HG03025 (cell line): ENCODE measurements around the gene TICAM2.
"Not testable (repeated sequence)": the region's sequence is repeated elsewhere in the genome, so short reads cannot be mapped to it uniquely, and the experiment has no call there.

ENCODE experiments used
- ATAC-seq: cut with Tn5 transposase; IDR thresholded peaks from one replicate; pipeline ENCODE4 v1.9.1; 2021; ENCODE audit warnings: mild to moderate bottlenecking, moderate library complexity; ENCODE audit not compliant: unreplicated experiment, low FRiP score

Gene TICAM2

GRCh38 chr5:115601701-115602590 lies at the start of gene TICAM2:
Gene TICAM2, minus strand, starts transcription at chr5:115602479. Its CDS starts 21,223 bp downstream, at chr5:115581256.
- peak; percentile 72 for ATAC-seq

GRCh38 chr5:115649541-115649940 lies 47.3 kb upstream of the TICAM2 start:
- ATAC-seq: no peak

GRCh38 chr5:115648056-115648455 lies 45.8 kb upstream of the TICAM2 start:
- ATAC-seq: no peak

- not testable (repeated sequence) for ATAC-seq
Measured at GRCh38 chr5:115645386-115645785, 43.1 kb upstream of the TICAM2 start.

GRCh38 chr5:115644046-115644445 lies 41.8 kb upstream of the TICAM2 start:
- ATAC-seq: no peak

- no peak for ATAC-seq
Measured at GRCh38 chr5:115641948-115642347, 39.7 kb upstream of the TICAM2 start.

- ATAC-seq: no peak
Measured at GRCh38 chr5:115640274-115640673, 38.0 kb upstream of the TICAM2 start.

- ATAC-seq: no peak
Measured at GRCh38 chr5:115639377-115639776, 37.1 kb upstream of the TICAM2 start.

GRCh38 chr5:115637507-115637906 lies 35.2 kb upstream of the TICAM2 start:
- no peak for ATAC-seq

- no peak for ATAC-seq
Measured at GRCh38 chr5:115636008-115636407, 33.7 kb upstream of the TICAM2 start.

GRCh38 chr5:115634343-115635132 lies 32.3 kb upstream of the TICAM2 start:
- peak; percentile 74 for ATAC-seq

GRCh38 chr5:115629903-115630302 lies 27.6 kb upstream of the TICAM2 start:
- no peak for ATAC-seq

GRCh38 chr5:115627295-115627865 lies 25.1 kb upstream of the TICAM2 start:
- no peak for ATAC-seq

- ATAC-seq: peak; percentile 27
Measured at GRCh38 chr5:115626445-115626823, 24.2 kb upstream of the TICAM2 start.

- ATAC-seq: peak; percentile 90
Measured at GRCh38 chr5:115625579-115626444, 23.5 kb upstream of the TICAM2 start, which contains the start of gene TMED7. Gene TMED7, minus strand, starts transcription at chr5:115626036. Its CDS starts 244 bp downstream, at chr5:115625792.

- ATAC-seq: no peak
Measured at GRCh38 chr5:115624994-115625393, 22.7 kb upstream of the TICAM2 start.

- no peak for ATAC-seq
Measured at GRCh38 chr5:115623658-115624057, 21.4 kb upstream of the TICAM2 start.

GRCh38 chr5:115621365-115621900 lies 19.2 kb upstream of the TICAM2 start:
- ATAC-seq: no peak

GRCh38 chr5:115616892-115617291 lies 14.6 kb upstream of the TICAM2 start:
- ATAC-seq: no peak

GRCh38 chr5:115616472-115616871 lies 14.2 kb upstream of the TICAM2 start:
- no peak for ATAC-seq
